Measurements from ENCODE around the gene AVL9.
A peak's percentile ranks its signal among the peaks of the same experiment; 100 is the strongest.

The AVL9 gene

DNA sequence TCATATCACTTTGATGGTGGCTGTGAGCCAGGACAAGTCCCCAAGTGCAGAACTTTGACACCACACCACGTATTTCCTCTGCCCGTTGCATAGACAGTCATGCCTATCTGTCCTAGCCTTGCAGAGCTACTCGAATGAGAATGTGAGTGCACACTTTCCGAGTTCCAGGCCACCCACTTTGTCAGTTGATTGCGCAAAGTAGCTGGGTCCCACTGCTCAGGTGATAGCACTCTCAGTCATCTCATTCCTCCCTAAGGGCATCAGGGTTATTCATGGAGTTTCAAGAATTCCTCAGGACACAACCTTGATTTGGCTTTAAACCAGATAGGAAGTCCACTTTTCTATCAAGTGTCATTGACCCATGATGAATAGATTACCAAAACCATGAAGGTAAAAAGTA lies 24.4 kb upstream of the AVL9 start:
- WGBS (ENCODE audit: insufficient coverage, insufficient read length), result no CpG with 5 or more reads among the region's 5 CpGs
- Histone ChIP-seq H3K27me3 (ENCODE audit: control insufficient read depth, insufficient read depth, low read length) (no peaks in the 10 kb centered on the region; the same call in 1 of the 2 replicates), H3K4me1 (ENCODE audit: control insufficient read depth, insufficient read depth, low read length) (no peaks in the 10 kb centered on the region), H3K9me3 (ENCODE audit: control insufficient read depth, insufficient read depth, low read length) (no peaks in the 10 kb centered on the region), H3K36me3 (ENCODE audit: control insufficient read depth, insufficient read depth, low read length) (no peaks in the 10 kb centered on the region), H3K27ac (ENCODE audit: low read length) (no peak overlapping the region), H3K4me3 (ENCODE audit: low read length) (no peak overlapping the region)
- DNase-seq (ENCODE audit: low read depth, low spot score), result no peak

DNA sequence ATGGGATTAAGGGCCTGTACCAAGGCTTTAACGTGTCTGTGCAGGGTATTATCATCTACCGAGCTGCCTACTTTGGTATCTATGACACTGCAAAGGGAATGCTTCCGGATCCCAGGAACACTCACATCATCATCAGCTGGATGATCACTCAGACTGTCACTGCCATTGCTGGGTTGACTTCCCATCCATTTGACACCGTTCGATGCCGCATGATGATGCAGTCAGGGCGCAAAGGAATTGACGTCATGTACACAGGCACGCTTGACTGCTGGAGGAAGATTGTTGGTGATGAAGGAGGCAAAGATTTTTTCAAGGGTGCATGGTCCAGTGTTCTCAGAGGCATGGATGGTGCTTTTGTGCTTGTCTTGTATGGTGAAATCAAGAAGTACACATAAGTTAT lies 23.3 kb upstream of the AVL9 start:
- no peaks in the 10 kb centered on the region for H3K4me1 ChIP-seq (ENCODE audit: control insufficient read depth, insufficient read depth, low read length)
- DNase-seq (ENCODE audit: low read depth, low spot score), result no peak
- H3K4me3 ChIP-seq (ENCODE audit: low read length), result no peak overlapping the region
- no CpG with 5 or more reads among the region's 9 CpGs for WGBS (ENCODE audit: insufficient coverage, insufficient read length)
- H3K9me3 ChIP-seq (ENCODE audit: control insufficient read depth, insufficient read depth, low read length), result no peaks in the 10 kb centered on the region
- H3K36me3 ChIP-seq (ENCODE audit: control insufficient read depth, insufficient read depth, low read length), result no peaks in the 10 kb centered on the region
- H3K27me3 ChIP-seq (ENCODE audit: control insufficient read depth, insufficient read depth, low read length), result no peaks in the 10 kb centered on the region; the same call in 1 of the 2 replicates
- H3K27ac ChIP-seq (ENCODE audit: low read length), result no peak overlapping the region

DNA sequence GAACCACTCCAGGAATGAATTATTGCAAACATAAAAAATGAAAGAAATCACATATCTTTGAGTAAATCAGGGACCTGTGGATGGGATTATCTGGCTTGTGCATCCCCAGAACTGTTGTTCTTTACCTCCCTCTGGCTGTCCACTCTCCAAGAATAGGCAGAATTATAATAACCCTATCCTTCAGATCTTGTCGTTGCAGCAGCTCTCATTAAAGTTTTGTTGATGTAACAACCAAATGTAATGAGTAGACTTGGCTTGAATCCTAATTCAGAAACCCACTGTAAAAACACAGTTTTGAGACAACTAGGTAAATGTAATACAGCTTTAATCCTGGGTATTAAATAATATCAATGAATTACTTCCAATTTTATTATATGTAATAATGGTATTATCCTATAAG lies 21.3 kb upstream of the AVL9 start:
- H3K27me3 ChIP-seq (ENCODE audit: control insufficient read depth, insufficient read depth, low read length), result no peaks in the 10 kb centered on the region; the same call in 1 of the 2 replicates
- H3K27ac ChIP-seq (ENCODE audit: low read length), result no peak overlapping the region
- H3K36me3 ChIP-seq (ENCODE audit: control insufficient read depth, insufficient read depth, low read length), result no peaks in the 10 kb centered on the region
- no peak for DNase-seq (ENCODE audit: low read depth, low spot score)
- H3K9me3 ChIP-seq (ENCODE audit: control insufficient read depth, insufficient read depth, low read length), result no peaks in the 10 kb centered on the region
- no peaks in the 10 kb centered on the region for H3K4me1 ChIP-seq (ENCODE audit: control insufficient read depth, insufficient read depth, low read length)
- no peak overlapping the region for H3K4me3 ChIP-seq (ENCODE audit: low read length)
- WGBS (ENCODE audit: insufficient coverage, insufficient read length), result no CpG with 5 or more reads among the region's 1 CpG

DNA sequence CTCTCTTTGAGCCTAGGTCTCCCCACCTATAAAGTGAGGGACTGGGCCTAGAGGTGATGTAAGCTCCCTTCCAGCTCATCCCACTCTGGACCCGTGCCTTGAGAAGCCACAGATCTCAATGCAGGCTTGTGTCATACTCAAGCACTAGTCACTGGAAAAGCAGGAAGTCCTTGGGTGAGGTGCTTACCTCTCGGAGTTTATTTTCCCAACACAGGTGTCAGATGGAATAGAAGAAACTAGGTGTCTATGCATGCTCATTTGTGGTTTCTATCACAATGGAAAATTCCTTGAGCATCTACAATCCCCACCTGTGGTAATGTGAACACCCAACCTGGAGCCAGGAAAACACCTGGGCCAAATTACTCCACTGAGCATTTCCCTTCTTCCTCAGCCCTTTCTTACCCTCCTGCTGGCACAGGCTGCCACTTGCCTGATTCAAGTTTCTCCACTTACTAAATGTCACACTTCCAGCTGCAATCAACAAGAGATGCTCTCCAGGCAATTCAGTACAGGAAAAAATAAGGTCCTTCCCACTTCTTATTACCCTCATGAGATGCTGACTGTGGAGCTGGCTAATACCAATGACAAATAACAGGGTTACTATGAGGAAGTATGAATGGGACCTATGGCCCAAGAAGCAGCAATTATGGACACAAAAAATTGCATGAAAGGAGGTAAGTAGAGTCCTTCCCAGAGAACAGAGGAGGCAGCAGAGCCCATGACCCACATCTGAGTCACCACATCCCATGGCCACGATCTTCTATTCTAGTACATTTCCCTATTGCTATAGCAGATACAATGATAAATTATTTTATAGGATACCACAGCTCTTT lies 18.3 kb upstream of the AVL9 start:
- Histone ChIP-seq H3K4me3 (ENCODE audit: low read length) (no peak overlapping the region), H3K36me3 (ENCODE audit: control insufficient read depth, insufficient read depth, low read length) (no peaks in the 10 kb centered on the region), H3K9me3 (ENCODE audit: control insufficient read depth, insufficient read depth, low read length) (no peaks in the 10 kb centered on the region), H3K27me3 (ENCODE audit: control insufficient read depth, insufficient read depth, low read length) (no peaks in the 10 kb centered on the region), H3K27ac (ENCODE audit: low read length) (no peak overlapping the region), H3K4me1 (ENCODE audit: control insufficient read depth, insufficient read depth, low read length) (no peaks in the 10 kb centered on the region)
- no peak for DNase-seq (ENCODE audit: low read depth, low spot score)
- WGBS (ENCODE audit: insufficient coverage, insufficient read length), result no CpG with 5 or more reads among the region's 3 CpGs

DNA sequence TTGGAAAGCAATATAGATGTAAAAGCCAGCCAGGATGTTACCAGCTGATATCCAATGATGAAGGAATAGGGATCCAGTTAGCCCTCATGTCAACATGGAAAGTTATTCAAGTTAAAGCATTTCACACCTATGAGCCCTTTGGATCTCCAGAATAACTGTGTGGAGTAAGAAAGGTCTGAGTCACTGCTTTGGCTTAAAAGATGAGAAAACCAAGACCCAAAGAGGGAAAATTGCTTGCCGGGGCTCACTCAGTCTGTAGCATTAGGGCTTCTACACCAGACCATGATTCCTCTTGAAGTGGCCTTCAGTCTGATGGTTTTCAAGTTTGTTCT lies 17.7 kb upstream of the AVL9 start:
- DNase-seq (ENCODE audit: low read depth, low spot score), result no peak
- H3K9me3 ChIP-seq (ENCODE audit: control insufficient read depth, insufficient read depth, low read length), result no peaks in the 10 kb centered on the region
- H3K27me3 ChIP-seq (ENCODE audit: control insufficient read depth, insufficient read depth, low read length), result no peaks in the 10 kb centered on the region
- no peak overlapping the region for H3K27ac ChIP-seq (ENCODE audit: low read length)
- no peaks in the 10 kb centered on the region for H3K36me3 ChIP-seq (ENCODE audit: control insufficient read depth, insufficient read depth, low read length)
- H3K4me1 ChIP-seq (ENCODE audit: control insufficient read depth, insufficient read depth, low read length), result no peaks in the 10 kb centered on the region
- H3K4me3 ChIP-seq (ENCODE audit: low read length), result no peak overlapping the region
- no CpG with 5 or more reads among the region's 1 CpG for WGBS (ENCODE audit: insufficient coverage, insufficient read length)

DNA sequence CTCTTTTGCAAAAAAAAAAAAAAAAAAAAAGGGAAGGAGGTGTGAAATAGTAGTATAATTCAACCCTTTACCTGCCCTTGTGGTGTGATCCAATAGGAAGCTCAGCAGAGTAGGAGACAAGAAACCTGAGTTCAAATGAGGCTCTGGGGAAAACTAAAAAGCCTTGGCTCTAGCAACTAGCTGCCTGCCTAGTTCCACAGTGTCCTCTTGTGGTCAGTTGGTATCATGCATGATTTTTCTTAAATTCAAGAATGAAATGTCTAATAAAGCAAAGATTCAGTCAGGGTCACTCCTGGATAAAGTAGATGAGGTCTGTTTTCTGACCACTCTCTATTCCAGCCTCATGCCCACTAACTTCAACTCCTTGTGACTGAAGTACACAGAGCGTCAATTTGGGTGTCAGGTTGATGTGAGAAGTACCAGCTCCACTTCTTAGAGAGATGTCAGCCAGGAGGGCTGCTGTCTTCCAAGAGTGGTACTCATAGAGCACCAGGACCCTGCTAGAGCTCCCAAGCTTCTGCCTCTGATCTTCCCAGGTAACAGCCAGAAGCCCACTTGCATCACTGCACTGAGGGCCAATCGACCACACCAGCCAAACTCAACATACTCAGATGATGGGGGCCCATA lies 15.6 kb upstream of the AVL9 start:
- no peak overlapping the region for H3K4me3 ChIP-seq (ENCODE audit: low read length)
- no peaks in the 10 kb centered on the region for H3K27me3 ChIP-seq (ENCODE audit: control insufficient read depth, insufficient read depth, low read length)
- no CpG with 5 or more reads among the region's 2 CpGs for whole genome bisulfite sequencing (ENCODE audit: insufficient coverage, insufficient read length)
- H3K4me1 ChIP-seq (ENCODE audit: control insufficient read depth, insufficient read depth, low read length), result no peaks in the 10 kb centered on the region
- H3K9me3 ChIP-seq (ENCODE audit: control insufficient read depth, insufficient read depth, low read length), result no peaks in the 10 kb centered on the region
- no peak overlapping the region for H3K27ac ChIP-seq (ENCODE audit: low read length)
- DNase-seq (ENCODE audit: low read depth, low spot score), result no peak
- H3K36me3 ChIP-seq (ENCODE audit: control insufficient read depth, insufficient read depth, low read length), result no peaks in the 10 kb centered on the region

DNA sequence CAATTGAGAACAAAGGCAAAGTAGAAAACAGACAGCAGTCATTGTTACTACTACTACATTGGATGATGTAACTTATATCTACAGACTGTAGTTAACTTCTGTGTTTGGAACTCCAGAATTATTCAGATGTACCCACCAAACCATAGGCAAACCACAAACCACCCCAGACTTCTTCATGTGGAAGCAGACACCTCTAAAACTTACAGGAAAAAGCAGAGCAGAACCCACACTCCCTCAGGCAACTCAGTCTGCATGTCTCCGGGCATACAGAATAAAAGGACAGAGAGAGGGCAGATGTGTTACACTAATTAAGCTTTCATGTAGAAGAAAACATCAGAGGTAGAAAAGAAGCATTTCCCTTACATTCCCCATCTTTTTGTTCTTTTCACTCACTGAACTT lies 14.1 kb upstream of the AVL9 start:
- Histone ChIP-seq H3K4me1 (ENCODE audit: control insufficient read depth, insufficient read depth, low read length) (no peaks in the 10 kb centered on the region), H3K36me3 (ENCODE audit: control insufficient read depth, insufficient read depth, low read length) (no peaks in the 10 kb centered on the region), H3K27ac (ENCODE audit: low read length) (no peak overlapping the region), H3K9me3 (ENCODE audit: control insufficient read depth, insufficient read depth, low read length) (no peaks in the 10 kb centered on the region), H3K27me3 (ENCODE audit: control insufficient read depth, insufficient read depth, low read length) (no peaks in the 10 kb centered on the region), H3K4me3 (ENCODE audit: low read length) (no peak overlapping the region)
- DNase-seq (ENCODE audit: low read depth, low spot score), result no peak
- WGBS (ENCODE audit: insufficient coverage, insufficient read length), result no CpG with 5 or more reads among the region's 1 CpG

DNA sequence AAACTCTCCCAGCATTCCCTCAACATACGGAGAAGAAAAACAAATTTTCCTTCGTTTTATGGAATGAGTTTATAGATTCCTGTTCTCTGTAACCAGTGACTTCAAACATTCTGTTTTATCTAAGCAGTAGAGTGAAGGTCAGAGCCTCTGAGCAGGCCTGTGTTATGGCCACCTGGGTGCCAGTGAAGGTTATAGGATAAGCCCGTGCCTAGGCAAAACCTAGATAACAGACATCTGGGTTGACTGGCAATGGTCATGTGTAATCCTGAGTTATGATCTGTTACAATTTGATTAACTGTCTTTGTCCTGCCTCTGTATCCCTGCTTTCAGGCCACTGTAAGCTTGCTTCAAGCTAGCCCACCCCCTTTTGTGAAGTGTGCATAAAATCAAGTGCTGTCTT lies 13.4 kb upstream of the AVL9 start:
- DNase-seq (ENCODE audit: low read depth, low spot score), result no peak
- no peaks in the 10 kb centered on the region for H3K27me3 ChIP-seq (ENCODE audit: control insufficient read depth, insufficient read depth, low read length)
- H3K36me3 ChIP-seq (ENCODE audit: control insufficient read depth, insufficient read depth, low read length), result no peaks in the 10 kb centered on the region
- H3K27ac ChIP-seq (ENCODE audit: low read length), result no peak overlapping the region
- H3K4me3 ChIP-seq (ENCODE audit: low read length), result no peak overlapping the region
- H3K9me3 ChIP-seq (ENCODE audit: control insufficient read depth, insufficient read depth, low read length), result no peaks in the 10 kb centered on the region
- no CpG with 5 or more reads among the region's 3 CpGs for WGBS (ENCODE audit: insufficient coverage, insufficient read length)
- no peaks in the 10 kb centered on the region for H3K4me1 ChIP-seq (ENCODE audit: control insufficient read depth, insufficient read depth, low read length)

DNA sequence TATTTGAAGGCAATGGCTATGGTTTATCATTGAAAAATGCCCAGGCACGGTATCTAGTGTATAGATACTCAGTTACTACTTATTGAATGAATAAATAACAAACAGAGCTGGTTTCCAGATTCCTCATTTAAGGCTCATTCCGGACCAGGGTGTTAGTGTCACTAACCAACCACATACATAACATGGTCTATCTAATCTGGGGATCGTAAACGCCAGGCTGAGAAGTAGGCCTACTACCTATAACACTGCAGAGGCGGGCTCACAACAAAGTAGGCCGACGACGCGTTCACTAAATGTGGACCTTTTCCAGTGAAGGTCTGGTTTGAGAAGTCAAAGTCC lies 5.5 kb upstream of the AVL9 start:
- H3K9me3 ChIP-seq (ENCODE audit: control insufficient read depth, insufficient read depth, low read length), result no peaks in the 10 kb centered on the region
- peak overlapping the region; percentile 95 for H3K4me3 ChIP-seq (ENCODE audit: low read length)
- H3K36me3 ChIP-seq (ENCODE audit: control insufficient read depth, insufficient read depth, low read length), result no peaks in the 10 kb centered on the region
- no peak for DNase-seq (ENCODE audit: low read depth, low spot score)
- H3K27ac ChIP-seq (ENCODE audit: low read length), result no peak overlapping the region
- no peaks in the 10 kb centered on the region for H3K4me1 ChIP-seq (ENCODE audit: control insufficient read depth, insufficient read depth, low read length)
- WGBS (ENCODE audit: insufficient coverage, insufficient read length), result no CpG with 5 or more reads among the region's 9 CpGs
- H3K27me3 ChIP-seq (ENCODE audit: control insufficient read depth, insufficient read depth, low read length), result no peaks in the 10 kb centered on the region

DNA sequence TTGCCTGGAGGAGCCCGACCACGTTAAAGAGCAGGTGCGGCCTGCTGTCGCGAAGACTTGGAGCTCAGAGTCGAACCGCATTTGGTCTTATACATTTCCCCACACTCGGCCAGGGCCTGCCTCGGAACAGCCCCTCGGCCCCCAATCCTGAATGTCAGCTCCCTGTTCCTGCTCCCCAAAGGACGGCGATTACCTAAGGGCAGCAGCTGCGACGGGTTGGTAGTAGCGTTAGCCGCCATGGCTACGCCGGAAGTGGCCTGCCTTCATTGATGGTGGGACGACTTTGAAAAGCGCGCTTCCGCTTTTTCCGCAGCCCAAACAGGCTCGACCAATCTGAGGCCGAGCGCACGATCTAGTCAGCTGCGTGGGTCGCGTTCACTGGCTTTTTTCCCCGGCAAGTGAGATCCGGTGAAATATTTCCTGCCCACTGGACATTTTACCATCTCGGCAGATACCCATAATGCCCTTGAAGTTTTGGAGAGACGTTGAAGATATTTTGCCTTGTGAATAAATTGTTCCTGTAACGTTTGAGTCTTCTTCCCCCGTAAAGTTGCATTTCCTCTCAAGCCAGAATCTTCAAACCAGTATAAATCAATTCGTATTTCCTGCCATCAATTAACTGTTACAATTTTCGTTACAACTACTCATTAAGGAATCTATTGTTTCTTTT lies 5.0 kb upstream of the AVL9 start, which contains the start of gene LSM5:
Gene LSM5 (minus strand): TSS at position 254 of the 670 bp plus-strand sequence. CDS start 15 bp downstream, at position 239.
- H3K4me1 ChIP-seq (ENCODE audit: control insufficient read depth, insufficient read depth, low read length), result no peaks in the 10 kb centered on the region
- no peaks in the 10 kb centered on the region for H3K9me3 ChIP-seq (ENCODE audit: control insufficient read depth, insufficient read depth, low read length)
- no peaks in the 10 kb centered on the region for H3K36me3 ChIP-seq (ENCODE audit: control insufficient read depth, insufficient read depth, low read length)
- no CpG with 5 or more reads among the region's 38 CpGs for WGBS (ENCODE audit: insufficient coverage, insufficient read length)
- H3K4me3 ChIP-seq (ENCODE audit: low read length), result peak within 1 kb of the TSS; percentile 95
- no peaks in the 10 kb centered on the region for H3K27me3 ChIP-seq (ENCODE audit: control insufficient read depth, insufficient read depth, low read length)
- DNase-seq (ENCODE audit: low read depth, low spot score), result no peak
- no peak within 1 kb of the TSS for H3K27ac ChIP-seq (ENCODE audit: low read length)
